ENCODE data around the gene TNRC6A.
A peak's percentile ranks its signal among the peaks of the same experiment; 100 is the strongest.

Gene TNRC6A

GRCh38 chr16:24685539-24686432 lies 43.7 kb upstream of the TNRC6A start:
- no peak overlapping the region for H3K9ac ChIP-seq
- H3K36me3 ChIP-seq (ENCODE audit: insufficient read depth), result no peaks in the 10 kb centered on the region
- no peak overlapping the region for H2AFZ ChIP-seq (ENCODE audit: low read depth)
- no peaks in the 10 kb centered on the region for H3K27me3 ChIP-seq (ENCODE audit: insufficient read depth, low read depth)
- H4K20me1 ChIP-seq (ENCODE audit: insufficient read depth), result no peaks in the 10 kb centered on the region
- no peaks in the 10 kb centered on the region for H3K4me1 ChIP-seq (ENCODE audit: low read depth, poor library complexity, severe bottlenecking)
- no peak for TF ChIP-seq CTCF (conservative IDR thresholded peaks at IDR 0.05; ENCODE audit: low read depth, low read length)
- H3K4me2 ChIP-seq, result no peak overlapping the region
- no peak overlapping the region for H3K27ac ChIP-seq
- no peak overlapping the region for H3K4me3 ChIP-seq (IDR thresholded peaks at IDR 0.05; ENCODE audit: insufficient read depth, low read depth, low read length)
- H3K79me2 ChIP-seq (ENCODE audit: insufficient read depth, low read depth), result no peaks in the 10 kb centered on the region

GRCh38 chr16:24686678-24687077 lies 42.8 kb upstream of the TNRC6A start:
- H3K4me3 ChIP-seq (IDR thresholded peaks at IDR 0.05; ENCODE audit: insufficient read depth, low read depth, low read length), result no peak overlapping the region
- no peak overlapping the region for H2AFZ ChIP-seq (ENCODE audit: low read depth)
- no peak for TF ChIP-seq CTCF (conservative IDR thresholded peaks at IDR 0.05; ENCODE audit: low read depth, low read length)
- H3K4me1 ChIP-seq (ENCODE audit: low read depth, poor library complexity, severe bottlenecking), result no peaks in the 10 kb centered on the region
- no peaks in the 10 kb centered on the region for H3K36me3 ChIP-seq (ENCODE audit: insufficient read depth)
- no peaks in the 10 kb centered on the region for H4K20me1 ChIP-seq (ENCODE audit: insufficient read depth)
- no peaks in the 10 kb centered on the region for H3K27me3 ChIP-seq (ENCODE audit: insufficient read depth, low read depth)
- H3K27ac ChIP-seq, result no peak overlapping the region
- no peak overlapping the region for H3K4me2 ChIP-seq
- no peak overlapping the region for H3K9ac ChIP-seq
- H3K79me2 ChIP-seq (ENCODE audit: insufficient read depth, low read depth), result no peaks in the 10 kb centered on the region

GRCh38 chr16:24688359-24688758 lies 41.1 kb upstream of the TNRC6A start:
- no peak for TF ChIP-seq CTCF (conservative IDR thresholded peaks at IDR 0.05; ENCODE audit: low read depth, low read length)
- H3K27ac ChIP-seq, result no peak overlapping the region
- H4K20me1 ChIP-seq (ENCODE audit: insufficient read depth), result no peaks in the 10 kb centered on the region
- H3K9ac ChIP-seq, result no peak overlapping the region
- H3K4me2 ChIP-seq, result no peak overlapping the region
- H3K36me3 ChIP-seq (ENCODE audit: insufficient read depth), result no peaks in the 10 kb centered on the region
- H2AFZ ChIP-seq (ENCODE audit: low read depth), result no peak overlapping the region
- H3K4me3 ChIP-seq (IDR thresholded peaks at IDR 0.05; ENCODE audit: insufficient read depth, low read depth, low read length), result no peak overlapping the region
- H3K79me2 ChIP-seq (ENCODE audit: insufficient read depth, low read depth), result no peaks in the 10 kb centered on the region
- no peaks in the 10 kb centered on the region for H3K27me3 ChIP-seq (ENCODE audit: insufficient read depth, low read depth)
- no peaks in the 10 kb centered on the region for H3K4me1 ChIP-seq (ENCODE audit: low read depth, poor library complexity, severe bottlenecking)

- Histone ChIP-seq H3K79me2 (ENCODE audit: insufficient read depth, low read depth) (no peaks in the 10 kb centered on the region), H3K9ac (no peak overlapping the region), H3K4me1 (ENCODE audit: low read depth, poor library complexity, severe bottlenecking) (no peaks in the 10 kb centered on the region), H3K4me3 (IDR thresholded peaks at IDR 0.05; ENCODE audit: insufficient read depth, low read depth, low read length) (no peak overlapping the region), H3K27me3 (ENCODE audit: insufficient read depth, low read depth) (no peaks in the 10 kb centered on the region), H2AFZ (ENCODE audit: low read depth) (no peak overlapping the region), H3K36me3 (ENCODE audit: insufficient read depth) (no peaks in the 10 kb centered on the region), H3K4me2 (no peak overlapping the region), H3K27ac (no peak overlapping the region), H4K20me1 (ENCODE audit: insufficient read depth) (no peaks in the 10 kb centered on the region)
- 0 out of 2 replicates have a peak, but pooled peaks have one; percentile 31 for TF ChIP-seq CTCF (conservative IDR thresholded peaks at IDR 0.05; ENCODE audit: low read depth, low read length)
Measured at GRCh38 chr16:24689128-24689527, 40.3 kb upstream of the TNRC6A start.
